IPS-11a (cell line): ENCODE data around the gene KRT80.

Experiments used
- H3K4me3 ChIP-seq: one replicate; pipeline ENCODE4 v1.5.1; 2013; ENCODE audit warnings: low read depth, low read length, control low read depth

KRT80 gene

GRCh38 chr12:52181746-52182145 is 10.1 kb downstream of the KRT80 start:
- no peak overlapping the region for H3K4me3 ChIP-seq

GRCh38 chr12:52180971-52181628 is 10.7 kb downstream of the KRT80 start:
- no peak overlapping the region for H3K4me3 ChIP-seq

- no peak overlapping the region for H3K4me3 ChIP-seq
These were observed 12.3 kb downstream of the KRT80 start for GRCh38 chr12:52179396-52179973.

GRCh38 chr12:52178984-52179383 is 12.8 kb downstream of the KRT80 start:
- H3K4me3 ChIP-seq, result no peak overlapping the region

GRCh38 chr12:52178443-52178842 is 13.4 kb downstream of the KRT80 start:
- H3K4me3 ChIP-seq, result no peak overlapping the region

- no peak overlapping the region for H3K4me3 ChIP-seq
These were observed 16.2 kb downstream of the KRT80 start for GRCh38 chr12:52175371-52176350.

DNA sequence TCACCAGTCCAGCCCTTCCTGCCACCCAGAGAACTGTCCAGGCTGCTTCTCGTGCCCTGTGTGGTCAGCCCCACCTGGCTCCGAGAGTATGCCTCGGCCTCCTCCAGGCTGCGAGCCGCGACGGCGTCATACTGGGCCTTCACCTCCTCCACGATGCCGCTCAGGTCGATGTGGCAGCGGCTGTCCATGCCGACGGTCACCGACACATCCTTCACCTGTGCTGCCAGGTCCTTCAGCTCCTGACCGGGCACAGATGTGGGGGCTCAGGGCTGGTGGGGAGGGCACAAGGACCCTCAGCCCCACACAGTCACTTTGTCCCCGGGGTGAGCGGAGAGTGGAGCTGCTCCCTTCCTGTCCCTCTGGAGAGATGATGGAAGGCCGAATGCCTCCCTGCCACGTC is 18.3 kb downstream of the KRT80 start:
- H3K4me3 ChIP-seq, result no peak overlapping the region

DNA sequence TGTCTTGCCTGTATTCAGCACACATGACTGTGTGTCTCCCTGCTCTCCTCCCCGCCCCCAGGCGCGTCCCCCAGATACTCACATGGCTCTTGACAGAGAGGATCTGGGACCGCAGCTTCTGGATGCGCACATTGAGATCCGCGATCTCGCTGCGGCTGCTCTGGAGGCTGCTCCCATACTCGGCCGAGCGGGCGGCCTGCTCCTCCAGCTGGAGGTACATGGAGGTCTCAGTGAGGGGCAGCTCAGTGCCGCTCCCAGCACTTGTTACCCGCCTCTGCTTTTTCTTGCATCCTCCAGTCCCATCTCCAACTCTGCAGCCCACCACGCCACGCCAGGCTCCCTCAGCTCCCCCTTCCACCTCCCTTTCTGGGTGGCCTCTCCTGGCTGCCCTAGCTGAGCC is 18.9 kb downstream of the KRT80 start:
- H3K4me3 ChIP-seq, result no peak overlapping the region

DNA sequence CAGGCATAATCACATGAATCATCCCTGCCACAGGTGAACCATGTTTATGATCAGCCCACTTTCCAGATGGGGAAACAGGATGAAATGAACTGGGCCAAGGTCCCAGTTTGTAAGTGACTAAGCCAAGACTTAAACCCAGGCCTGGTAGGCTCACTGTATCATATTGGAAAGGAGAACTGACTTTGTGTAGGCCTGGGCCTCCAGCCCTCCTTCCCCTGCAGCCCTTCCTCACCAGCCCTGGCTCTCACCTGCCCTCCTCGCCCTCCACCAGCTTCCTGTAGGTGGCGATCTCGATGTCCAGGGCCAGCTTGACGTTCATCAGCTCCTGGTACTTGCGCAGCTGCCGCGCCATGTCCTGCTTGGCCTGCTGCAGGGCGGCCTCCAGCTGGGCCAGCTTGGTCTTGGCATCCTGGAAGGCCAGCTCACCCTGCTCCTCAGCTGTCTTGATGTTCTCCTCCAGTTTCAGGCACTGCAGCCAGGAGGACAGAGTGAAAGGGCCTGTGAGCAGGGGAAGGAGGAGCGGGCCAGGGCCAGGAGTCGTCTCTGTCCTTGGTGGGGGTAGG is 19.8 kb downstream of the KRT80 start:
- no peak overlapping the region for H3K4me3 ChIP-seq

GRCh38 chr12:52170827-52171226 is 21.0 kb downstream of the KRT80 start:
- H3K4me3 ChIP-seq, result no peak overlapping the region

- no peak overlapping the region for H3K4me3 ChIP-seq
These were observed 21.9 kb downstream of the KRT80 start for GRCh38 chr12:52169886-52170285.

GRCh38 chr12:52168019-52168717 is 23.6 kb downstream of the KRT80 start:
- no peak overlapping the region for H3K4me3 ChIP-seq

- no peak overlapping the region for H3K4me3 ChIP-seq
These were observed 24.3 kb downstream of the KRT80 start for GRCh38 chr12:52167526-52167925.

DNA sequence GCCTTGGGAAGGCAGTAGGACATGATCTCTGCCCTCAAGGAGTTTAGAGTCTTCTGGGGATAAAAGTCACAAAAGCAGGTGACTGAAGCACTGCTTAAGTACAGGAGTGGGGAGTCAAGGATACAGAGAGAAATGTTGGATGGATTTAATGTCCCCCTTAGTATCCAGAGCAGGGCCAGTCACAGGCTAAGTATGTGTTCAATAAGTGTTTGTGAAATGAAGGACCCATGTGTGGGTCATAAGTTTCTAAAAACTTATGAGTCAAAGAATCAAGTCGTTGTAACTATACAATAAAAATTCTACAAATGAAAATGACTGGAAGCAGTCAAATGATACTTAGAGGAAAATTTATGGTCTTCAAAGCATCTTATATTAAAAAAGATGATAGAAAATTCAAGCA is 25.1 kb downstream of the KRT80 start:
- no peak overlapping the region for H3K4me3 ChIP-seq

GRCh38 chr12:52165096-52165855 is 26.5 kb downstream of the KRT80 start:
- H3K4me3 ChIP-seq, result no peak overlapping the region

GRCh38 chr12:52164624-52165023 is 27.2 kb downstream of the KRT80 start:
- no peak overlapping the region for H3K4me3 ChIP-seq

DNA sequence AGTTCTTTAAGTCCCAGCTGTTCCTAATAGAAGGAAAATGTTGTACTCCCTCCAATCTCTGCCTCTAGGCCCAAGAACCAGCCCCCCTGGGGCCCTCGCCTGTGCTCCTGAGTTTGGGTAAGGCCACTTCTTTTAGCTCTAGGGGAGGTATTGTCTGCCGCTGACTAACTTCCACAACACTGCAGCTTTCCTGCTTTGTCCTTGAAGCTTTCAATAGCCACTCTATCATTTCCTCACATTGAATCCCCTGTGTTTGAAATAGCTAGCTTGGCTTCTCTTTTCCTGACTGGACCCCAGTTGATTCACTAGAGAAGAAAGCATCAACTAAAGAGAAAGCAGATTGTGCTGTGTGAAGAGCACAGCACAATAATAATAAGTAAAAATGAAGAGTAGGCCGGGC is 28.8 kb downstream of the KRT80 start:
- no peak overlapping the region for H3K4me3 ChIP-seq

DNA sequence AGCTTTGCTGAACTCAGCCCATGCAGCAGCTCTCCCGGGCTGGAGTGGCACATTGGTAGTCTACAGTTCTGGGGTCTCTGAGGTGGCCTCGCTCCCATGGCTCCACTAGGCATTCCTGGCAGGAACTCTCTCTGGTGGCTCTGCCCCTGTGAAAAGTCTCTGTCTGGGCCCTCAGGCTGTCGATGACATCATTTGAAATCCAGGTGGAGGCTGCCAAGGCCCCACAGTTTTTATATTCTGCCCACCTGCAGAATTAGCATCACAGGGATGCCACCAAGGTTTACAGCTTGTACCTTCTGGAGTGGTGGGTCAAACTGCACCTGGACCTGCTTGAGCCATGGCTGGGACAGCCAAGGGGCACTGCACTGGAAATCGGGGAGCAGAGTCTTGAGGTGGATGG is 31.6 kb downstream of the KRT80 start:
- H3K4me3 ChIP-seq, result no peak overlapping the region

DNA sequence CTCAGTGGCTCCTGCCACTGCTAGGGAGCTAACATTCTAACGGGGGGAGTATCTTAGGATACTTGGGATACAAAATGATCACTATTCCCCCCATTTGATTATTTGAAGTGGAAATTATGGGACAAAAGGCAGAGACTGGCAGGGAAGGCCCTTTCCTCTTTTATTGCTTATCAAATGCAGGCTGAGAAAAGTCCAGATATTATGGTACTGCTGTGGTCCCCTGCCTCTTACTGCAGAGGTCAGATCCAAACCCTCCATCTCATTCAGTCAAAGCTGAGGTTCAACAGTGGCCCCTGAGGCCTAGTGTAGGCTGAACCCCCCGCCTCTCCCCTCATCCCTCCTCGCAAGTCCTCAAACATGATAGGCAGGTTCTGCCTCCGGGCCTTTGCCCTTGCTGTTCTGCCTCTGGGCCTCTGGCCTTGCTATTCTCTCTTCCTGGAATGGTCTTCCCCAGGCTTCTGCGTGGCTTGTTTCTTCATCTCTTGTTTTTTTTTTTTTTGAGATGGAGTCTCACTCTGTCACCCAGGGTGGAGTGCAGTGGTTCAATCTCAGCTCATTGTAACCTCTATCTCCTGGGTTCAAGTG is 34.2 kb downstream of the KRT80 start:
- H3K4me3 ChIP-seq, result no peak overlapping the region
